GM21360 (cell line): Measurements from ENCODE around the gene RMND5A.
"Not testable (repeated sequence)": the region's sequence is repeated elsewhere in the genome, so short reads cannot be mapped to it uniquely, and the experiment has no call there.

ENCODE experiments used
- ATAC-seq: cut with Tn5 transposase; IDR thresholded peaks from one replicate; pipeline ENCODE4 v1.9.1; 2021; ENCODE audit warnings: mild to moderate bottlenecking, moderate library complexity; ENCODE audit not compliant: unreplicated experiment

RMND5A gene

DNA sequence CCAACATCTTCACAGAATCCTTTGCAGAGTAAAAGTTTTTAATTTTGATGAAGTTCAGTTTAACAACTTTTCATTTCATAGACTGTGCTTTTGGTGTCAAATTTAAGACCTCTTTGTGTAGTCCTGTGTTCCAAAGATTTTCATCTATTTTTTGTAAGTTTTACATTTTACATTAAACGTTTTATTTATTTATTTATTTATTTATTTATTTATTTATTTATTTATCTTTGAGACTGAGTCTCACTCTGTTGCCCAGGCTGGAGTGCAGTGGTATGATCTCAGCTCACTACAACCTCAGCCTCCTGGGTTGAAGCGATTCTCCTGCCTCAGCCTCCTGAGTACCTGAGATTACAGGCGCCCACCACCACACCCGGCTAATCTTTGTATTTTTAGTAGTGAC, 12.0 kb upstream of the RMND5A start:
- ATAC-seq: not testable (repeated sequence)

DNA sequence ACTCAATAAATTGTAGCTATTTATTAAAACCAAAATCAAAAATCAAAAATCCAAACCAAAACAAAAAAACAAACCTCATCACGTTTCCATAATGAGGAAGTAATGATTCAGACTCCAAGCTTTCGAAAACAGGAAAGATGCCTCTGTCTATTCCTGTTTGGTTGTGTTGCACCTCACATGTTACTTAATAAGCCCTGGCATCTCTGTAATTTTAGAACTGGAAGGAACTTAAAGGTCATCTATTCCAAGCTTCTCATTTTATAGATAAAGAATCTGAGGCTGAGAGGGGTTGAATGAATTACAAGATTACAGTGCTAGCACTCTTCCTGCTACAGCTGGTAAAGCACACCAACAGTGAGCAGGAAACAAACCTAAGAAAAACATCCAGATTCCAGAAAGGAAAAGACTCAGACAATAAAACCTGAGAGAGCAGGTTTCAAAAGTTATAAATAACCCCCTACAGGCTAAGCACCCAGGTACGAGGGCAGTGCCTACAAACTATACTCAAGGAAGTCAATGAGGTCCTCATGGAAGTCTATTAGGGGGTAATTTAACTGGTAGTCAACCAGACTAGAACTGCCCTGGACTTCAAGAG, 5.4 kb upstream of the RMND5A start:
- not testable (repeated sequence) for ATAC-seq

GRCh38 chr2:86719263-86719636, 841 bp upstream of the RMND5A start:
- not testable (repeated sequence) for ATAC-seq

- peak; percentile 27 for ATAC-seq
Observed at GRCh38 chr2:86720540-86721320, 639 bp downstream of the RMND5A start.

GRCh38 chr2:86725706-86726105, 5.6 kb downstream of the RMND5A start:
- not testable (repeated sequence) for ATAC-seq

DNA sequence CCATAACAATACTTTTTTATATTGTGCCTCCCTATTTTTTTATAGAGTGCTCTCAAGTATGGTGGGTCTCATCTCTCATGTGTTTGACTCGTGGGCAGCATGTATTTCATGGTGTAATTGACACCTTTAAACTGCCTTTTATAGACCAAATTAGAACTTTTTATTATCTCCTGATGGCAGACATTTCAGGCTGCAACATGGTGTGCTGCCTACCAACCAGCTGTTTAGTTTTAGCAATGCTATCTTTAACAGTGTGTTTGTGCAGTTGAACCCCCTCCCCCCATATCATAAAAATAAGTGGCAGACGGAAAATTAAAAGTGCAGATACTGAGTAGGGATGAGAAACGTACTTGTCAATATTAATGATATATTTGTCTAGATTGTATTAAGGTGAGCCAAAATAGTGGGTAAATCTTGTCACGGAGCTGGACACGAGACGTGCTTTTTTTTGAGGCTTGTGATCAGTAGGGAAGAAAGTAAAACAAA, 12.0 kb downstream of the RMND5A start:
- not testable (repeated sequence) for ATAC-seq

DNA sequence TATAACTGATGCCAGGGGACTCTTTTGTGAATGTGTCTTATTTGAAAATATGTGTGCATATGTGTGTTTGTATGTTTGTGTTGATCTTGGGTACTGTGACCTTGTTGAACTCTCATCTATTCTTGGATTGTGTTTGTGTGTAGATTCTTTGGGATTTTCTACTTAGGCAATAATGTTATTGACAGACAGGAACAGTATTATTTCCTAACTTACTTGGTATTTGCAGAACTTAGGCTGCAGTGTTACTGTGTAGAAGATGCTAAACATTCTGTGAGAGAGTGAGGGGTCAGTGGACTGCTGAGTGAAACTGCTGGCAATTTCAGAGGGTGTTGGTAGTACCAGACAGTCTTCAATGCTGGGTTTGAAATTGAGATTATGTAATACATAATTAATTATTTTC, 12.7 kb downstream of the RMND5A start:
- not testable (repeated sequence) for ATAC-seq

GRCh38 chr2:86733528-86733927, 13.4 kb downstream of the RMND5A start:
- not testable (repeated sequence) for ATAC-seq

- ATAC-seq: not testable (repeated sequence)
Observed at GRCh38 chr2:86734896-86735295, 14.8 kb downstream of the RMND5A start.

DNA sequence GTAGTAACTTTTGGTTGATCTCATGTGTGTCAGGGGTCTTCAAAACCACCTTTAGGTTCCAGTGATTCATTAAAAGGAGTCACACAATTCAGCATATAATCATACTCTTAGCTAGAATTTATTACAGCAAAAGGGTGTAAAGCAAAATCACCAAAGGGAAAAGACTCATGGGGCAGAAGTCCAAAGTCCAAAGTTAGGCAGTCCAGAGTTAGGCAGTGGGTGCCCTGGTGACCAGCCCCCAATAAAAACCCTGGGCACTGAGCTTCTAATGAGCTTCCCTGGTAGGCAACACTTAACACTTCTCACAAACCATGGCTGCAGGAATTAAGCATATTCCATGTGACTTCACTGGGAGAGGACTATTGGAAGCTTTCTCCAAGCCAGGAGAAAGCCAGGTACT, 19.4 kb downstream of the RMND5A start:
- ATAC-seq: not testable (repeated sequence)

GRCh38 chr2:86739889-86740288, 19.8 kb downstream of the RMND5A start:
- ATAC-seq: not testable (repeated sequence)

- ATAC-seq: not testable (repeated sequence)
Observed at GRCh38 chr2:86741889-86742498, 21.9 kb downstream of the RMND5A start.

DNA sequence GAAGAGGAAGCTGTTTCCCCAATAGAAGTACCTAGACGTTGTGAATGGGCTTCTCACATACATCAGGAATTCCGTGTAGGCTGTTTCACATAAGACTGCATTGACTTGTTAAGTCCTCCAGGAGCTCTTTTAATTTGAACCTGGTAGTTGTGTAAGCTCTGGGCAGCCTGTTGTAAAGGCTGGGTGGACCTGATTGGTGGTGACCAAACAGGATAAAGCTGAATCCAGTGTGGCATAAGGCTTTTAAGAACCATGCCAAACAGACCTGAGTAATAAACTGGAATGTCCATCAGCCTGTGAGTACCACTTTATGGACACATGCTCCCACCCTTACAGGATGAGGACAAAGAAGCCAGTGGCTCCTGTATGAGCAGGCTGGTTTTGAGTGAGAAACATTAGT, 24.1 kb downstream of the RMND5A start:
- ATAC-seq: no peak

- ATAC-seq: no peak
Observed at GRCh38 chr2:86746939-86747338, 26.8 kb downstream of the RMND5A start.

DNA sequence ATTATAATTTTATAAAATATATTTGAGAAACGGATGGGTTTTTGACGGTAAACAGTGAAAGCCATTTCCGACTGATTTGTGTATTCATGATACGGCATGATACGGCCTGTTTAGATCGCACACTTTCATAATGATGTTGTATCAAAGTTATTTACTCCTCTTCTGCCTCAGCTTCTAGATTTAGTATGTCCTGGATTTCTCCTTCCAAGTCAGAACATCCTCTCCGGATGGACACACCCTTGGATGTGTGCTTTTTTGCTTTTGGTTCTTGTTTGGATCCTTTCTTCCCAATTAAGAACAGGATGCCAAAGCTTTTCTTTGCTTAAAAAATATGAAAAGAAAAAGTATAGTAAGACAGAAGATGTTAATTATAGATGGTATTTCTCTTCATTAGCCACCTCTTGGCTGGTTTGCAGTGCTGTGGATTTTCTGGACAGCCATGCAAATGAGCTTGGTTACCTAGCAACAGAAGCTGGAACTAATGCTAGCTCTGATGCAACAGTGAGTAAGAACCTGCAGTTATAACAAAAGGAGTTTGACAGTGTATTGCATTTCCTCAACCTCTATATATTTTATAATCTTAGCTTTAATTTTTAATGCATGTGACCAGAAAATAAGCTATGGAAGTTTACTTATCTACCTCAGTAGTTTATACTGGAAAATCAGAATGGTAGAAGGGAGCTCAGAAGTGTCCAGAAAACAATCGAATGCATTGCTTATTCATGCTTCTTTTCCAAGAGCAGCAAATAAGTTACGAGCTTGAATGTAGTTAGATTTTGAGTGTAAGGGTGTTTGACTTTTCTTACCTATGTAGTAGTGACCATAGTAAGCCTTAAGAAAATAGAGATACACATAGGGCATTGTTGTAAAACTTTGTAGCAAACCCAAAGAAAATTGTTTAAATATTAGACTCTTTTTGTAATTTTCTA, 27.9 kb downstream of the RMND5A start:
- no peak for ATAC-seq

GRCh38 chr2:86750240-86750839, 30.2 kb downstream of the RMND5A start:
- no peak for ATAC-seq

DNA sequence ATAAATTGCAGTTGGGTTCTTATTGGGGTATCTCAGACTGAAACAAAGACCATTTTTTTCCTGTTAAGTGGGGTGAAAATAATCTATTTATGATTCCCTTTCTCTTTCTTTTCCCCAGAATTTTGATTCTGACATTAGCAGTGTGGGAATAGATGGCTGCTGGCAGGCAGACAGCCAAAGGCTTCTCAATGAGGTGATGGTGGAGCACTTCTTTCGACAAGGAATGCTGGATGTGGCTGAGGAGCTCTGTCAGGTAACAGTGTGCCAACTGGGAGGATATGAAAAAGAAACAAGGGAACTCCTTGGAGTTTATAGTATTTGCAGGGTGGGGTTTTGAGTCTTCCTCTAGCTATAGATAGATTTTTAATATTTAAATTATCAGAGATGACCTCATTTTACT, 31.7 kb downstream of the RMND5A start:
- ATAC-seq: no peak

- no peak for ATAC-seq
Observed at GRCh38 chr2:86752934-86753333, 32.8 kb downstream of the RMND5A start.

DNA sequence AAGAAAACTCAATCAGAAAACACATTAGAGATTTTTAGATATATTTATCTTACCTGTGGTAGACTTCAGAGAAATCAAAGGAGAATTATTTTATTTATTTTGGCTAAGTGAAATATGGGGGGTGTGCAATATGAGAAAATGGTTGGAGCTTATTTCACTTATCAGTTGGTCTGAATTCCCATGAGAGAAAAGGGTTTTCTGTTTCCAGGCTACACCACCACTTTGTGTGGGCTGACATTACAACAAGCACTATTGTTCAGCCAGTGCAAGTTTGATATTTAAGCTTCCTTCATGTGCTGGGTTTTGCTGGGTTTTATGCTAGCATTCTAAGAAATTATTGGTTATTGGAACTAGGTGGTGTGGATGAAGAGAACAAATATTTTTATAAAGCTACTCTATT, 33.5 kb downstream of the RMND5A start:
- no peak for ATAC-seq

- ATAC-seq: no peak
Observed at GRCh38 chr2:86758405-86758804, 38.3 kb downstream of the RMND5A start.
